H9 (cell line): ENCODE data around the gene GLRA2. TPM values are rescaled to one million over a fixed set of nuclear protein-coding genes. Genes with fewer than 3 reads are reported as not detected.

Experiments used
- DNase-seq: peaks from one replicate; pipeline ENCODE4 v3.0.0-alpha.2; 2017
- H2AFZ ChIP-seq: one replicate; pipeline ENCODE4 v1.6.1; 2013; ENCODE audit warnings: mild to moderate bottlenecking, low read length, control low read depth, moderate library complexity
- H2AK5ac ChIP-seq: 2 replicates; pipeline ENCODE4 v1.6.1; 2013; ENCODE audit warnings: low read length, control low read depth, mixed read lengths; ENCODE audit not compliant: insufficient read length
- H2BK120ac ChIP-seq: one replicate; pipeline ENCODE4 v1.6.1; 2013; ENCODE audit warnings: low read depth, mild to moderate bottlenecking, low read length, control low read depth, inconsistent platforms; ENCODE audit not compliant: poor library complexity, severe bottlenecking
- H2BK12ac ChIP-seq: 2 replicates; pipeline ENCODE4 v1.6.1; 2013; ENCODE audit warnings: low read length, control low read depth, mixed read lengths, low read depth; ENCODE audit not compliant: insufficient read length
- H2BK15ac ChIP-seq: 2 replicates; pipeline ENCODE4 v1.6.1; 2013; ENCODE audit warnings: low read depth, low read length, control low read depth
- H2BK20ac ChIP-seq: one replicate; pipeline ENCODE4 v1.6.1; 2013; ENCODE audit warnings: low read depth, mild to moderate bottlenecking, low read length, control low read depth, inconsistent platforms; ENCODE audit not compliant: poor library complexity, severe bottlenecking
- H2BK5ac ChIP-seq: 2 replicates; pipeline ENCODE4 v1.6.1; 2013; ENCODE audit warnings: low read length, control low read depth, mixed read lengths; ENCODE audit not compliant: insufficient read length
- H3K14ac ChIP-seq: 2 replicates; pipeline ENCODE4 v1.6.1; 2013; ENCODE audit warnings: low read length, control low read depth; ENCODE audit not compliant: insufficient read depth
- H3K18ac ChIP-seq: 2 replicates; pipeline ENCODE4 v1.6.1; 2013; ENCODE audit warnings: low read depth, mild to moderate bottlenecking, mixed read lengths, low read length, control low read depth; ENCODE audit not compliant: insufficient read length
- H3K23ac ChIP-seq: 2 replicates; pipeline ENCODE4 v1.6.1; 2013; ENCODE audit warnings: low read length, control low read depth, mixed read lengths, low read depth; ENCODE audit not compliant: insufficient read length
- H3K23me2 ChIP-seq: 2 replicates; pipeline ENCODE4 v1.6.1; 2013; ENCODE audit warnings: low read depth, mild to moderate bottlenecking, mixed read lengths, low read length, control low read depth; ENCODE audit not compliant: insufficient read length, poor library complexity, severe bottlenecking
- H3K27ac ChIP-seq: 2 replicates; pipeline ENCODE4 v1.5.1; 2013; ENCODE audit warnings: low read length, control low read depth, mixed read lengths, low read depth; ENCODE audit not compliant: insufficient read length
- H3K27me3 ChIP-seq: 2 replicates; pipeline ENCODE4 v1.6.1; 2013; ENCODE audit warnings: low read length, control low read depth, inconsistent platforms; ENCODE audit not compliant: insufficient read depth
- H3K4ac ChIP-seq: 2 replicates; pipeline ENCODE4 v1.6.1; 2013; ENCODE audit warnings: low read depth, mild to moderate bottlenecking, control low read depth, inconsistent platforms, low read length, moderate library complexity
- H3K4me1 ChIP-seq: 2 replicates; pipeline ENCODE4 v1.6.1; 2013; ENCODE audit warnings: low read length, control low read depth, inconsistent platforms; ENCODE audit not compliant: insufficient read depth
- H3K4me2 ChIP-seq: 2 replicates; pipeline ENCODE4 v1.6.1; 2013; ENCODE audit warnings: low read length, control low read depth, mixed read lengths; ENCODE audit not compliant: insufficient read length, insufficient read depth
- H3K56ac ChIP-seq: 2 replicates; pipeline ENCODE4 v1.6.1; 2013; ENCODE audit warnings: low read depth, mild to moderate bottlenecking, mixed read lengths, low read length, control low read depth; ENCODE audit not compliant: insufficient read length
- H3K79me1 ChIP-seq: 2 replicates; pipeline ENCODE4 v1.6.1; 2013; ENCODE audit warnings: low read depth, mild to moderate bottlenecking, moderate library complexity, low read length, control low read depth, inconsistent platforms; ENCODE audit not compliant: insufficient read depth, poor library complexity, severe bottlenecking
- H3K79me2 ChIP-seq: 2 replicates; pipeline ENCODE4 v1.6.1; 2013; ENCODE audit warnings: low read length, control low read depth, inconsistent platforms; ENCODE audit not compliant: insufficient read depth
- H3K9ac ChIP-seq: 2 replicates; pipeline ENCODE4 v1.6.1; 2013; ENCODE audit warnings: low read length, control low read depth, mixed read lengths; ENCODE audit not compliant: insufficient read length; ENCODE audit errors: extremely low read depth
- H3K9me3 ChIP-seq: one replicate; pipeline ENCODE4 v1.6.1; 2013; ENCODE audit warnings: low read depth, low read length, inconsistent platforms; ENCODE audit not compliant: control insufficient read depth
- H3T11ph ChIP-seq: one replicate; pipeline ENCODE4 v1.6.1; 2013; ENCODE audit warnings: mild to moderate bottlenecking, low read length, control low read depth, inconsistent platforms
- H4K20me1 ChIP-seq: one replicate; pipeline ENCODE4 v1.6.1; 2013; ENCODE audit not compliant: control insufficient read depth, insufficient read length, insufficient read depth
- H4K5ac ChIP-seq: 2 replicates; pipeline ENCODE4 v1.6.1; 2013; ENCODE audit warnings: low read depth, mild to moderate bottlenecking, mixed read lengths, low read length, control low read depth; ENCODE audit not compliant: insufficient read length
- H4K8ac ChIP-seq: replicated peaks from 2 replicates; pipeline ENCODE4 v1.6.1; 2013; ENCODE audit warnings: low read length, control low read depth, mixed read lengths, low read depth; ENCODE audit not compliant: insufficient read length
- H4K91ac ChIP-seq: 2 replicates; pipeline ENCODE4 v1.6.1; 2013; ENCODE audit warnings: low read depth, mild to moderate bottlenecking, moderate library complexity, mixed read lengths, low read length, control low read depth; ENCODE audit not compliant: insufficient read length
- H3K27ac Mint-ChIP-seq, 3 experiments: 2 replicates in 2 of 3; 3 replicates in 1 of 3; pipeline ENCODE4 v1.8.0; 2020 to 2021; ENCODE audit warnings: mixed read lengths in 3 of 3, mild to moderate bottlenecking in 1 of 3, moderate library complexity in 1 of 3
- H3K27me3 Mint-ChIP-seq: 2 replicates; pipeline ENCODE4 v1.8.0; 2021; ENCODE audit warnings: low read depth, mild to moderate bottlenecking, moderate library complexity, mixed read lengths
- H3K36me3 Mint-ChIP-seq, 3 experiments: 2 replicates in 2 of 3; 3 replicates in 1 of 3; pipeline ENCODE4 v1.8.0; 2020 to 2021; ENCODE audit warnings: low read depth in 3 of 3, mixed read lengths in 3 of 3; ENCODE audit not compliant: insufficient read depth in 1 of 3
- H3K4me1 Mint-ChIP-seq, 2 experiments: 2 replicates each; pipeline ENCODE4 v1.8.0; 2020; ENCODE audit warnings: mixed read lengths in 2 of 2
- H3K4me3 Mint-ChIP-seq, 2 experiments: 2 replicates in 1 of 2; 3 replicates in 1 of 2; pipeline ENCODE4 v1.8.0; 2020 to 2021; ENCODE audit warnings: mild to moderate bottlenecking in 2 of 2, mixed read lengths in 2 of 2, moderate library complexity in 1 of 2
- H3K9me3 Mint-ChIP-seq, 2 experiments: 2 replicates in 1 of 2; 3 replicates in 1 of 2; pipeline ENCODE4 v1.8.0; 2020; ENCODE audit warnings: mild to moderate bottlenecking in 2 of 2, mixed read lengths in 2 of 2, moderate library complexity in 1 of 2
- WGBS: extraction: QIAGEN DNeasy Blood & Tissue Kit; methylation state at CpG from one replicate; pipeline ENCODE4 v1.1.7; 2013; ENCODE audit warnings: missing lambda C conversion rate, low lambda C conversion rate, mixed read lengths; ENCODE audit not compliant: insufficient read length; ENCODE audit errors: extremely low coverage; 5-methylcytosine and 5-hydroxymethylcytosine counted together
- total RNA-seq: library from RNA; stranded (reverse); gene quantifications from 2 replicates; pipeline ENCODE4 v1.2.1, GENCODE V29; 2021
- TF ChIP-seq, protein P1 (sequence below): fragments of 200-600 bp; sonication (generic); conservative IDR thresholded peaks from 3 replicates; pipeline ENCODE4 v1.8.0; 2021; ENCODE audit warnings: antibody characterized with exemption, mild to moderate bottlenecking

Gene GLRA2
- total RNA-seq, 1 experiment from 2014 or later: not detected

DNA sequence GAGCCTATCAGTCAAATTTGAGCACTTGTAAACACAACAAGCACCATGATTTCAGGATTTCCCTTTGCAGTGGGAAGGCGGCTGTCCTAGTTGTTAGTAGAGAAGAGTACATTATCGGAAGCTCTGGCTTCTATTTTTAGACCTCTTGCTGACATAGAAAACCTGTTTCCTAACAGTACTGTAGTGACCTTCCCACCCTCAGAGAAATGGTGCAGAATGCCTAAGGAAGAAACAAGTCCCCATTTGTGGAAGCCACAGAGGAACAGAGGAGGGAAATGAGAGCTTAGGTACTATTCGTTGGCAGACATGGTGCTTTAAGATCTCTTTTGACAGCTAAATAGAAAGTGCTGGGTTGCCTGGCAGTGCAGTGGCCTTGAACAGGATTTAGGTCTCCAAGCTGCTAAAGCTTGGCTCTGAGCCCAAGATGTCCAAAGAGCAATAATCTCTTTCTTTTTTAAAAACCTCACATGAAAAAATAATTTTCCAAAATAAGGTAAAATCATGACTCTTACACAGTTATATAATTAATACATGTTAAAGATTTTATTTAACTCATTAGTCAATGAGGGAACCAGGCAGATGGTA lies 24.9 kb downstream of the GLRA2 start:
- Histone ChIP-seq H2BK5ac (no peak overlapping the region), H3K4ac (no peak overlapping the region), H2AK5ac (no peak overlapping the region), H2BK12ac (no peak overlapping the region), H3K9me3 (no peaks in the 10 kb centered on the region), H3K4me2 (no peak overlapping the region), H4K5ac (no peak overlapping the region), H3K23me2 (no peaks in the 10 kb centered on the region), H3K14ac (no peak overlapping the region), H3K79me2 (no peaks in the 10 kb centered on the region), H3K23ac (no peak overlapping the region), H2BK20ac (no peak overlapping the region), H3K27ac (no peak overlapping the region), H3K79me1 (no peaks in the 10 kb centered on the region), H4K8ac (no peak overlapping the region), H4K20me1 (no peaks in the 10 kb centered on the region), H3K27me3 (no peaks in the 10 kb centered on the region), H3K18ac (no peak overlapping the region), H3T11ph (no peak overlapping the region), H3K4me1 (no peaks in the 10 kb centered on the region), H2BK120ac (no peak overlapping the region), H2AFZ (no peak overlapping the region), H2BK15ac (no peak overlapping the region), H4K91ac (no peak overlapping the region), H3K9ac (no peak overlapping the region), H3K56ac (no peak overlapping the region)
- DNase-seq: no peak
- Mint-ChIP-seq H3K36me3 (peaks cover 0 to 2% (median 2%) of the 10 kb centered on the region in 3 experiments; a peak in 2 of 7 replicates), H3K9me3 (peaks cover 52 to 59% of the 10 kb centered on the region in 2 experiments), H3K4me3 (no peak overlapping the region), H3K4me1 (no peaks in the 10 kb centered on the region), H3K27ac (no peak overlapping the region), H3K27me3 (no peaks in the 10 kb centered on the region)
- no CpG with 5 or more reads among the region's 3 CpGs for WGBS
- TF ChIP-seq, protein P1, sequence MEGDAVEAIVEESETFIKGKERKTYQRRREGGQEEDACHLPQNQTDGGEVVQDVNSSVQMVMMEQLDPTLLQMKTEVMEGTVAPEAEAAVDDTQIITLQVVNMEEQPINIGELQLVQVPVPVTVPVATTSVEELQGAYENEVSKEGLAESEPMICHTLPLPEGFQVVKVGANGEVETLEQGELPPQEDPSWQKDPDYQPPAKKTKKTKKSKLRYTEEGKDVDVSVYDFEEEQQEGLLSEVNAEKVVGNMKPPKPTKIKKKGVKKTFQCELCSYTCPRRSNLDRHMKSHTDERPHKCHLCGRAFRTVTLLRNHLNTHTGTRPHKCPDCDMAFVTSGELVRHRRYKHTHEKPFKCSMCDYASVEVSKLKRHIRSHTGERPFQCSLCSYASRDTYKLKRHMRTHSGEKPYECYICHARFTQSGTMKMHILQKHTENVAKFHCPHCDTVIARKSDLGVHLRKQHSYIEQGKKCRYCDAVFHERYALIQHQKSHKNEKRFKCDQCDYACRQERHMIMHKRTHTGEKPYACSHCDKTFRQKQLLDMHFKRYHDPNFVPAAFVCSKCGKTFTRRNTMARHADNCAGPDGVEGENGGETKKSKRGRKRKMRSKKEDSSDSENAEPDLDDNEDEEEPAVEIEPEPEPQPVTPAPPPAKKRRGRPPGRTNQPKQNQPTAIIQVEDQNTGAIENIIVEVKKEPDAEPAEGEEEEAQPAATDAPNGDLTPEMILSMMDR: no peak
